ENCODE measurements around the gene SKIDA1. TPM values are rescaled to one million over a fixed set of nuclear protein-coding genes. Genes with fewer than 3 reads are reported as not detected.

SKIDA1 gene
- total and polyA plus RNA-seq, 2 donors (not counting 1 experiment from before 2014, with no cell fraction given) = 0.28 to 0.50 TPM

DNA sequence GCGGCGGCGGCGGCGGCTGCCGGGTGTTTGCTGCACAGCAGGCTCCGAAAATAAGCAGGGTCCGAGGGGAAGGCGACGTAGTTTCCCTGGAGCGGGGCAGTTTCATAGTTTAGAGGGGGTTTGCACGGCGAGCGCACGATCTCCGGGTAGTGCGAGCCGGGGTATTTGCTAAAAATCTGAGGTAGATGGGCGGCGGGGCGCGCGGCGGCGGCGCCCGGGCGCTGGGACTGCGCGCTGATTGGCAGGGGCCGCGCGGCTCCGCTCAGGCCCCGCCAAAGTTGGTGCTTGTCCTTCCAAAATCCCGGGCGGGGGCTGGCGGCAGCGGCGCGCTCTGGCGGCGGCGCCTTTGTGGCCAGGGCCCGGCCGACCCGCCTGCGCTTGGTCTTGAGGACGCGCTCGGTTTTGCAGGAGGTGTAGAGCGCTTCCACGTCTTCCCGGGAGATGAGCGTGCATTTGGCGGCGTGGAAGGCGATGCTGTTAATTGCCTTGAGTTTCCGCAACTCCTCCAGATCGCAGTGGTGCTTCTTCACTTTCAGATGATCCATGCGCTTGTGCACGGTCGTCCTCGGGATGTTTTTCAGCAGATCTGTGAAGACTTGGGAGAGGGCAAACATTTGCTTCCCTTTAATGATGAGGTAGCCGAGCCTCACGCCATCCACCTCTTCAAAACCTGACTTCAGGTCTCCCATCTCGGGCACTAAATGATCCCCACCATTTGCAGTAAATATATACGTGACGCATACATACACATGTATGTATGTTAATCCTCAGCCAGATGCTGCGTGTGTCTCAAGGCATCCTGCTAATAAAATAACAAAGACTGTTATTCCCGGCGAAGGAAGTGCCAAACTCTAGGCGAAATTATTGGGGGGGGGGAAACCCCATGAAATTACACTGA is 8.1 kb downstream of the SKIDA1 start:
- H3K36me3 ChIP-seq (ENCODE audit: control insufficient read depth, insufficient read depth, low read length) = no peaks in the 10 kb centered on the region
- H3K27ac ChIP-seq (ENCODE audit: insufficient read depth, low read length) = peak overlapping the region; percentile 1
- no peaks in the 10 kb centered on the region for H3K79me2 ChIP-seq (ENCODE audit: control insufficient read depth, insufficient read depth, low read length)
- H3K27me3 ChIP-seq (ENCODE audit: control insufficient read depth, insufficient read depth, low read length) = no peaks in the 10 kb centered on the region
- peaks cover 3% of the 10 kb centered on the region for H3K4me1 ChIP-seq (ENCODE audit: control insufficient read depth, extremely low read depth, insufficient read depth, low read length)
- H3K9me3 ChIP-seq (ENCODE audit: control insufficient read depth, insufficient read depth, low read depth, low read length) = no peaks in the 10 kb centered on the region
- peak; percentile 70 to 72 for DNase-seq (ENCODE audit: low read depth in 2 of 2)
- TF ChIP-seq CTCF (conservative IDR thresholded peaks at IDR 0.05 in 1 of 2, IDR thresholded peaks at IDR 0.05 in 1 of 2; ENCODE audit: low read depth in 1 of 2, low read length in 2 of 2) (no peak), EZH2 (IDR thresholded peaks at IDR 0.05; ENCODE audit: low read length, missing control alignments) (no peak)
- peak overlapping the region; percentile 30 to 78 (median 51) for H3K4me3 ChIP-seq (replicated peaks in 1 of 4; ENCODE audit: control extremely low read depth in 1 of 4, insufficient read depth in 1 of 4, low read depth in 3 of 4, low read length in 4 of 4)
- H3K9ac ChIP-seq (ENCODE audit: insufficient read depth, low read length) = peak overlapping the region; percentile 26
- no peaks in the 10 kb centered on the region for H4K20me1 ChIP-seq (ENCODE audit: control insufficient read depth, extremely low read depth, insufficient read depth, low read length)
- H3K4me2 ChIP-seq (ENCODE audit: extremely low read depth, insufficient read depth, low read length) = peak overlapping the region; percentile 100
- H2AFZ ChIP-seq (ENCODE audit: low read length) = peak overlapping the region; percentile 50

DNA sequence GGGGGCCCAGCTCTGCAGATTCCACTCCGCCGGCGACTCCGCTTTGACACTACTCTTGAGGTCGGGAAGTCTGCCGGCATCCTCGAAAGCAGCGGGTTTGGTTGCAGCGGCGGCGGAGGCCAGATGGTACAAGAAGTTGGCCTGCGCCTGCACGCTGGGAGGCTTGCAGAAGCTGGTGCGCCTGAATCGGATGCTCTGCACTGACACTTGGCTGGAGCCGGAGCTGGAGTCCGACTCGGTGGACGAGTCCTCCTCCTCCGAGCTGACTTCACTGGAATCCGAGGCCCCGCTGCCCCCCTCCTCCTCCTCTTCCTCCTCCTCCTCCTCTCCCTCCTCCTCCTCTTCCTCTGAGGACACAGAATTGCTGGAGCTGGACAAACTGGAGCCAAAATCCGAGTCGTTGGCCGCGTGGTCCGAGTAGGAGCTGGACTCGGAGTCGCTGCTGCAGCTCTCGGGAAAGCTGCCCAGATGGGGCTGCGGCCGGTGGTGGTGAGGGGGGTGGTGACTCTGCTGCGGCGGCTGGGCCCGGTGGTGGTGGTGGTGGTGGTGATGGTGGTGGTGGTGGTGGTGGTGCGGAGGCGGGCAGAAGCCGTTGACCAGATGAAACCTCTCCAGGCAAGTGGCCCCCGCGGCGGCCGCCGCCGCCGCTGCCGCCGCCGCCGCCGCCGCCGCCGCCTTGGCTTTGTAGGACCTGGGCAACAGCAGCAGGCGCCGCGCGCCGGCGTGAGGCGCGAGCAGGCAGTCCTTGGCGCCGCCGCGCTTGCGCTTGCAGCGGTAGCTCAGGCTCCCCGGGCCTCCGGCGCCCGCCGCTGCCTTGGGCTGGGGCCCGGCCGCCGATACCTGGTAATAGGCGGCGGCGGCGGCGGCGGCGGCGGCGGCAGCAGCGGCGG is 9.0 kb downstream of the SKIDA1 start:
- Histone ChIP-seq H3K27me3 (ENCODE audit: control insufficient read depth, insufficient read depth, low read length) (no peaks in the 10 kb centered on the region), H3K9me3 (ENCODE audit: control insufficient read depth, insufficient read depth, low read depth, low read length) (no peaks in the 10 kb centered on the region), H3K4me1 (ENCODE audit: control insufficient read depth, extremely low read depth, insufficient read depth, low read length) (peaks cover 3% of the 10 kb centered on the region), H3K36me3 (ENCODE audit: control insufficient read depth, insufficient read depth, low read length) (no peaks in the 10 kb centered on the region), H3K79me2 (ENCODE audit: control insufficient read depth, insufficient read depth, low read length) (no peaks in the 10 kb centered on the region), H3K4me3 (replicated peaks in 1 of 4; ENCODE audit: control extremely low read depth in 1 of 4, insufficient read depth in 1 of 4, low read depth in 3 of 4, low read length in 4 of 4) (peak overlapping the region; percentile 55 to 87 (median 62)), H3K27ac (ENCODE audit: insufficient read depth, low read length) (peak overlapping the region; percentile 19), H3K9ac (ENCODE audit: insufficient read depth, low read length) (peak overlapping the region; percentile 20), H4K20me1 (ENCODE audit: control insufficient read depth, extremely low read depth, insufficient read depth, low read length) (no peaks in the 10 kb centered on the region), H3K4me2 (ENCODE audit: extremely low read depth, insufficient read depth, low read length) (peak overlapping the region; percentile 84), H2AFZ (ENCODE audit: low read length) (peak overlapping the region; percentile 49)
- peak; percentile 78 for DNase-seq (ENCODE audit: low read depth in 2 of 2)
- TF ChIP-seq EZH2 (IDR thresholded peaks at IDR 0.05; ENCODE audit: low read length, missing control alignments) = no peak
- no peak for TF ChIP-seq CTCF (conservative IDR thresholded peaks at IDR 0.05 in 1 of 2, IDR thresholded peaks at IDR 0.05 in 1 of 2; ENCODE audit: low read depth in 1 of 2, low read length in 2 of 2)
